Fibroblast of skin of abdomen (primary cell): ENCODE measurements around the gene INPP5A.
A peak's percentile ranks its signal among the peaks of the same experiment; 100 is the strongest.

Experiments used
- DNase-seq: peaks from one replicate; pipeline ENCODE4 v3.0.0-alpha.2; 2013

Gene INPP5A

GRCh38 chr10:132518572-132519381 is 18.8 kb upstream of the INPP5A start:
- DNase-seq = no peak

GRCh38 chr10:132519382-132520176 is 18.0 kb upstream of the INPP5A start:
- DNase-seq = no peak

- DNase-seq = peak; percentile 67
Measured at GRCh38 chr10:132520177-132520811, 17.3 kb upstream of the INPP5A start.

GRCh38 chr10:132521041-132521465 is 16.5 kb upstream of the INPP5A start:
- DNase-seq = no peak

- no peak for DNase-seq
Measured at GRCh38 chr10:132521466-132522102, 16.0 kb upstream of the INPP5A start.

- no peak for DNase-seq
Measured at GRCh38 chr10:132522521-132523411, 14.8 kb upstream of the INPP5A start.

GRCh38 chr10:132523561-132524442 is 13.8 kb upstream of the INPP5A start:
- no peak for DNase-seq

- DNase-seq = no peak
Measured at GRCh38 chr10:132524443-132525285, 12.9 kb upstream of the INPP5A start.

GRCh38 chr10:132526676-132527075 is 10.9 kb upstream of the INPP5A start:
- peak; percentile 68 for DNase-seq

GRCh38 chr10:132527339-132528063 is 10.1 kb upstream of the INPP5A start:
- no peak for DNase-seq

- DNase-seq = peak; percentile 30
Measured at GRCh38 chr10:132528064-132528691, 9.4 kb upstream of the INPP5A start.

GRCh38 chr10:132532179-132532578 is 5.4 kb upstream of the INPP5A start:
- no peak for DNase-seq

GRCh38 chr10:132532749-132533560 is 4.6 kb upstream of the INPP5A start:
- peak; percentile 88 for DNase-seq

- DNase-seq = no peak
Measured at GRCh38 chr10:132533571-132534260, 3.9 kb upstream of the INPP5A start.

GRCh38 chr10:132534391-132535064 is 3.1 kb upstream of the INPP5A start:
- DNase-seq = no peak

- no peak for DNase-seq
Measured at GRCh38 chr10:132535065-132535651, 2.4 kb upstream of the INPP5A start.
